NB4 (cell line): ENCODE results near the gene SERAC1.

Source experiments
- CTCF ChIP-seq: IDR thresholded peaks from one replicate; pipeline ENCODE4 v1.5.1; 2012; ENCODE audit warnings: low read depth, low read length
- MAX ChIP-seq: IDR thresholded peaks from 2 replicates; pipeline ENCODE4 v1.6.1; 2011; ENCODE audit warnings: low read depth, low read length
- MYC ChIP-seq: IDR thresholded peaks from 2 replicates; pipeline ENCODE4 v1.6.1; 2011; ENCODE audit warnings: low read depth, low read length
- POLR2A ChIP-seq: IDR thresholded peaks from 2 replicates; pipeline ENCODE4 v1.6.1; 2011; ENCODE audit warnings: mild to moderate bottlenecking; ENCODE audit not compliant: insufficient read length; ENCODE audit errors: extremely low read depth

- TF ChIP-seq CTCF (no peak), POLR2A (no peak), MAX (no peak), MYC (no peak)
Observed at GRCh38 chr6:158188591-158188990, 20.5 kb upstream of the SERAC1 start.
